ENCODE results near the gene PLAGL1. TPM values are rescaled to one million over a fixed set of nuclear protein-coding genes. Genes with fewer than 3 reads are reported as not detected.

PLAGL1 gene
- total and polyA plus RNA-seq, 7 donors = 9.8 to 31.3 (median 14.4) TPM

DNA sequence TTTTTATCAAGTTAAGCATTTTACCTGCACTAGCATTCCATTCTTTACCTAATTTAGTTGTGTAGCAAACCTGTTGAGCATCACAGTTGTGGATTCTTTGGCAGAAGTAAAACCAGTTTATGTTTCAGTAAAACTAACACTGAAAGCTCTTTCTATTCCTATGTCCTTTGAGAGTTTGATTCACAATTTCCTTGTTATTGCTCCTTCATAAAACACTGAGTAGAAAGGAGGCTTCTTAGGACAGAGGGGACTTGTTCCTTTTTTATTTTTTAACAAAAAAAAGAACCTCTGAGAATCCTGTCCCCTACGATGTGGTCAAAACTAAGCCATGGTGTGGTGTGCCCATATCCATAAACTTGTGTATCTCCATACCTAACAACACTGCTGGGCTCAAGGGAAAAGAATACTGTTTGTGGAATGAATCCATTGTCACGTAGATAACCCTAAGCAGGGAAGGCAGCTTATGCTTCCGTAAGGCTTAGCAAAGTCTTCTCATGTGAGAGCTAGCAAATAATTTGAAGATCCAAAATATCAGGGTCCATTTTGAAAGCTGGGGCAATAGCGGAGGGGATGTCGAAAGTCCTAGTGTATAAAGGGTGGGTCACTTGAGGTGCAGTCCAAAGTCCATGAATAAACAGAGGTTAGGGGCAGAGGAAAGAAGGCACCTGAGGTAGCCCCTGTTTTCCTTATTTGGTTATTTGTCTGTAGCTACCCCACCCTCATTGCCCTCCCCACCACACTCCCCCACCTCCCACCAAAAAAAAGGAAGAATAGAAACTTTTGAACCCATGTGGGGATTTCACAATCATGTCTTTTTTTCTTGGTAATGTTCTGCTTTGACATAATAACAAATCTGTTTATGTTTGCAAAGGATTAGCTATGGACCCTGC lies 71.0 kb downstream of the PLAGL1 start:
- H3K9me3 ChIP-seq = peaks cover 0 to 5% (median under 1%) of the 10 kb centered on the region in 4 donors
- intact Hi-C loops (cut with DNase I) = no loop called here

GRCh38 chr6:143936347-143936746 lies 71.7 kb downstream of the PLAGL1 start:
- intact Hi-C loops (cut with DNase I) = no loop called here
- no peak for TF ChIP-seq CTCF (IDR thresholded peaks at IDR 0.05)
- TF ChIP-seq POLR2A (IDR thresholded peaks at IDR 0.05) = no peak
- TF ChIP-seq EP300 (IDR thresholded peaks at IDR 0.05) = no peak
- no peak for TF ChIP-seq POLR2AphosphoS5 (IDR thresholded peaks at IDR 0.05)

More for the DNA sequence above, 71.0 kb downstream of the PLAGL1 start:
- Histone ChIP-seq H3K27ac (no peak overlapping the region), H3K27me3 (no peaks in the 10 kb centered on the region), H3K36me3 (no peaks in the 10 kb centered on the region), H3K4me1 (no peaks in the 10 kb centered on the region), H3K4me3 (no peak overlapping the region)
- TF ChIP-seq EP300 (IDR thresholded peaks at IDR 0.05) = no peak
- no peak for TF ChIP-seq CTCF (IDR thresholded peaks at IDR 0.05)
- TF ChIP-seq POLR2A (IDR thresholded peaks at IDR 0.05) = no peak
- TF ChIP-seq POLR2AphosphoS5 (IDR thresholded peaks at IDR 0.05) = no peak
- 73 to 78% methylated on average over 5 of the region's 5 CpGs for WGBS, 2 donors
- no peak for DNase-seq

DNA sequence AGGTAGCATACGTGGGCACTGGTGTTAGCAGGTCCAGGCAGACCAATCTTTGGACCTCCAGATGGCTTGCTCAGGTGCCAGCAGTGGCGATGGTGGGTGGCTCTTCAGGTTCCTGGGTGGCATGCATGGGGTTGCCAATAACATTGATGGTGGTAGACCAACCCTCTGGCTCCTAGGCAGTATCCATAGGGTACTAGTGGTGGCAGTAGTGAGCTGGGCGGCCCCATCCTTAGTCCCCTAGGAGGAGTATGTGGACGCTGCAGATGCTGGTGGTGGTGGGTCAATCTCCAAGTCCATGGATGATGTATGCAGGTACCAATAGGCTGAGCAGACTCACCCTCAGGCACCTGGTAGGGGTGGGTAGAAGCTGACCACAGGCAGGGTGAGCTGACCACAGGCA lies 73.2 kb downstream of the PLAGL1 start:
- intact Hi-C loops (cut with DNase I) = no loop called here
- TF ChIP-seq POLR2AphosphoS5 (IDR thresholded peaks at IDR 0.05) (no peak), POLR2A (IDR thresholded peaks at IDR 0.05) (no peak), CTCF (IDR thresholded peaks at IDR 0.05) (no peak), EP300 (IDR thresholded peaks at IDR 0.05) (no peak)
- 83 to 95% methylated on average over 4 of the region's 4 CpGs for WGBS, 2 donors

More at GRCh38 chr6:143936347-143936746, 71.7 kb downstream of the PLAGL1 start:
- Histone ChIP-seq H3K27ac (no peak overlapping the region), H3K27me3 (no peaks in the 10 kb centered on the region), H3K9me3 (peaks cover 0 to 5% (median under 1%) of the 10 kb centered on the region in 4 donors), H3K36me3 (no peaks in the 10 kb centered on the region), H3K4me1 (no peaks in the 10 kb centered on the region), H3K4me3 (no peak overlapping the region)
- WGBS, 2 donors = 89 to 92% methylated on average over 3 of the region's 3 CpGs
- DNase-seq = no peak

GRCh38 chr6:143934331-143934730 lies 73.7 kb downstream of the PLAGL1 start:
- Histone ChIP-seq H3K27me3 (no peaks in the 10 kb centered on the region), H3K4me3 (no peak overlapping the region), H3K27ac (no peak overlapping the region), H3K36me3 (no peaks in the 10 kb centered on the region), H3K9me3 (peaks cover 0 to 5% (median under 1%) of the 10 kb centered on the region in 4 donors), H3K4me1 (no peaks in the 10 kb centered on the region)
- DNase-seq = no peak
- TF ChIP-seq POLR2AphosphoS5 (IDR thresholded peaks at IDR 0.05) (no peak), EP300 (IDR thresholded peaks at IDR 0.05) (no peak), CTCF (IDR thresholded peaks at IDR 0.05) (no peak), POLR2A (IDR thresholded peaks at IDR 0.05) (no peak)
- intact Hi-C loops (cut with DNase I) = no loop called here
- WGBS, 2 donors = 96 to 97% methylated on average over 1 of the region's 1 CpG

More for the DNA sequence above, 73.2 kb downstream of the PLAGL1 start:
- Histone ChIP-seq H3K4me1 (no peaks in the 10 kb centered on the region), H3K27ac (no peak overlapping the region), H3K36me3 (no peaks in the 10 kb centered on the region), H3K27me3 (no peaks in the 10 kb centered on the region), H3K4me3 (no peak overlapping the region), H3K9me3 (peaks cover 0 to 5% (median under 1%) of the 10 kb centered on the region in 4 donors)
- no peak for DNase-seq
